Gastrocnemius medialis (tissue), 4 donors: Measurements from ENCODE around the gene ARHGEF4.

Experiments used
- POLR2A ChIP-seq, 2 donors: fragments of 450-650 bp; IDR thresholded peaks; one replicate each; pipeline ENCODE4 v1.6.1; 2017; ENCODE audit warnings: antibody characterized with exemption in 2 of 2, mild to moderate bottlenecking in 2 of 2, moderate library complexity in 2 of 2
- TF ChIP-seq, protein P1 (sequence below), 5 experiments: fragments of 450-650 bp in 3 of 5; fragments of 200-600 bp in 2 of 5; sonication (generic) in 2 of 5; IDR thresholded peaks in 4 of 5; conservative IDR thresholded peaks in 1 of 5; 1 replicate in 4 of 5; 2 replicates in 1 of 5; pipeline ENCODE4 v1.5.1; 2016 to 2019; ENCODE audit warnings: antibody characterized with exemption in 5 of 5, mild to moderate bottlenecking in 3 of 5, moderate library complexity in 3 of 5

DNA sequence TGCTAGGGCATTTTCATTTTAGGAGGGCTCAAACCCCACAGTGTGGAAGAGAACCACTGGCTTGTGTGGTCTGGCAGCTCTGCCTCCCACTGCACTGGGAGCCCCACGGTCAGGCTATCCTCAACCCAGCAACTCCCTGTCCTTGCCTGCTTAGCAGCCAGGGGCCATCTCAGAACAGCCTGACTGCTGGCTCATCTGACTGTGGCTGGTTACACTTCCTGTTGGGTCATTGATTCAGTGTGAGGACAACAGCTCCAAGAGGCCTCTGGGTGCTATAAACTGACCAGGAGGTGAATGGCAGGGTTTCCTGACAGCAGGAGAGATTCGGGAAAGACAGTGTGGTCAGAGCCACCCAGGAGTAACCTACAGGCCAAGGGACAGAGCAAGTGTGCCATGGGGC lies 41.3 kb upstream of the ARHGEF4 start:
- TF ChIP-seq, protein P1, sequence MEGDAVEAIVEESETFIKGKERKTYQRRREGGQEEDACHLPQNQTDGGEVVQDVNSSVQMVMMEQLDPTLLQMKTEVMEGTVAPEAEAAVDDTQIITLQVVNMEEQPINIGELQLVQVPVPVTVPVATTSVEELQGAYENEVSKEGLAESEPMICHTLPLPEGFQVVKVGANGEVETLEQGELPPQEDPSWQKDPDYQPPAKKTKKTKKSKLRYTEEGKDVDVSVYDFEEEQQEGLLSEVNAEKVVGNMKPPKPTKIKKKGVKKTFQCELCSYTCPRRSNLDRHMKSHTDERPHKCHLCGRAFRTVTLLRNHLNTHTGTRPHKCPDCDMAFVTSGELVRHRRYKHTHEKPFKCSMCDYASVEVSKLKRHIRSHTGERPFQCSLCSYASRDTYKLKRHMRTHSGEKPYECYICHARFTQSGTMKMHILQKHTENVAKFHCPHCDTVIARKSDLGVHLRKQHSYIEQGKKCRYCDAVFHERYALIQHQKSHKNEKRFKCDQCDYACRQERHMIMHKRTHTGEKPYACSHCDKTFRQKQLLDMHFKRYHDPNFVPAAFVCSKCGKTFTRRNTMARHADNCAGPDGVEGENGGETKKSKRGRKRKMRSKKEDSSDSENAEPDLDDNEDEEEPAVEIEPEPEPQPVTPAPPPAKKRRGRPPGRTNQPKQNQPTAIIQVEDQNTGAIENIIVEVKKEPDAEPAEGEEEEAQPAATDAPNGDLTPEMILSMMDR (IDR thresholded peaks at IDR 0.05 in 4 of 5, conservative IDR thresholded peaks at IDR 0.05 in 1 of 5), result no peak
- TF ChIP-seq POLR2A (IDR thresholded peaks at IDR 0.05), result no peak
